ENCODE data around the gene OPCML.

Gene OPCML

DNA sequence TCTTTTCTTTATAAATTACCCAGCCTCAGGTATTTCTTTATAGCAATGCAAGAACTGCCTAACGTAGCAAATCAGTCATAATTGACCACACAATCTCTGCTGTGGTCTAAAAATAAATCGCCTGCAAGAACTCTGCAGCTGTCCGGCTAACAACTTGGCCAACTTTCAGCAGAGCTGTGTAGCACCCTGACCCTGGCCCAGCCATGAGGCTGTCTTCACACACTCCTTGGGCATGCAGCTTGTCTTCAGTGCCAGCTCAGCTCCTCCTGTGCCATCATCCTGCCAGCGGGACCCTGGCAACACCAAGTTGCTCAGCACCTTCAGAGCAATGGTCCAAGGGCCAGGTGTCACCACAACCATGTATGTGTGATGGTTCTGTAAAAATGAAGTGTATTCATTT, 355.6 kb downstream of the OPCML start:
- DNase-seq (ENCODE audit: low spot score): no peak
- TF ChIP-seq, protein P1, sequence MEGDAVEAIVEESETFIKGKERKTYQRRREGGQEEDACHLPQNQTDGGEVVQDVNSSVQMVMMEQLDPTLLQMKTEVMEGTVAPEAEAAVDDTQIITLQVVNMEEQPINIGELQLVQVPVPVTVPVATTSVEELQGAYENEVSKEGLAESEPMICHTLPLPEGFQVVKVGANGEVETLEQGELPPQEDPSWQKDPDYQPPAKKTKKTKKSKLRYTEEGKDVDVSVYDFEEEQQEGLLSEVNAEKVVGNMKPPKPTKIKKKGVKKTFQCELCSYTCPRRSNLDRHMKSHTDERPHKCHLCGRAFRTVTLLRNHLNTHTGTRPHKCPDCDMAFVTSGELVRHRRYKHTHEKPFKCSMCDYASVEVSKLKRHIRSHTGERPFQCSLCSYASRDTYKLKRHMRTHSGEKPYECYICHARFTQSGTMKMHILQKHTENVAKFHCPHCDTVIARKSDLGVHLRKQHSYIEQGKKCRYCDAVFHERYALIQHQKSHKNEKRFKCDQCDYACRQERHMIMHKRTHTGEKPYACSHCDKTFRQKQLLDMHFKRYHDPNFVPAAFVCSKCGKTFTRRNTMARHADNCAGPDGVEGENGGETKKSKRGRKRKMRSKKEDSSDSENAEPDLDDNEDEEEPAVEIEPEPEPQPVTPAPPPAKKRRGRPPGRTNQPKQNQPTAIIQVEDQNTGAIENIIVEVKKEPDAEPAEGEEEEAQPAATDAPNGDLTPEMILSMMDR (IDR thresholded peaks at IDR 0.05; ENCODE audit: extremely low read depth, missing control alignments): no peak

DNA sequence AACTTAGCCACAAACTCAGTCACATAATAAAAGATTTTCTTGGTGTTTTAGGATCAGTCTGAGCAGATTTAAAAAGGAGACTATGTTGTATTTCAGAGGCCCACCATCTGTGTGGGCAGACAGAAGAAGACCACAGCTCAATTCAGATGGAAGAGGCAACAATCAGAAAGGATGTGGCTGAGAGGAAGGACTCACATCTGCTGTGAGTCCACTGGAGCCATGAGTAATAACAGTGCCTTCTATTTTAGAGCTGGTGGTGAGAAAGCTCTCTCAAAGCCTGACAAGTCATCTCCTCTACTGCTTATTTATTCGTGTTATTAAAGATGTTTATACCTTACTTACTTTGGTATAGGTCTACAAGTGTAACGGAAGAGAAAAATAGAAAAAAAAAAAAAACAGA, 357.2 kb downstream of the OPCML start:
- TF ChIP-seq, protein P1 (IDR thresholded peaks at IDR 0.05; ENCODE audit: extremely low read depth, missing control alignments): no peak
- no peak for DNase-seq (ENCODE audit: low spot score)

DNA sequence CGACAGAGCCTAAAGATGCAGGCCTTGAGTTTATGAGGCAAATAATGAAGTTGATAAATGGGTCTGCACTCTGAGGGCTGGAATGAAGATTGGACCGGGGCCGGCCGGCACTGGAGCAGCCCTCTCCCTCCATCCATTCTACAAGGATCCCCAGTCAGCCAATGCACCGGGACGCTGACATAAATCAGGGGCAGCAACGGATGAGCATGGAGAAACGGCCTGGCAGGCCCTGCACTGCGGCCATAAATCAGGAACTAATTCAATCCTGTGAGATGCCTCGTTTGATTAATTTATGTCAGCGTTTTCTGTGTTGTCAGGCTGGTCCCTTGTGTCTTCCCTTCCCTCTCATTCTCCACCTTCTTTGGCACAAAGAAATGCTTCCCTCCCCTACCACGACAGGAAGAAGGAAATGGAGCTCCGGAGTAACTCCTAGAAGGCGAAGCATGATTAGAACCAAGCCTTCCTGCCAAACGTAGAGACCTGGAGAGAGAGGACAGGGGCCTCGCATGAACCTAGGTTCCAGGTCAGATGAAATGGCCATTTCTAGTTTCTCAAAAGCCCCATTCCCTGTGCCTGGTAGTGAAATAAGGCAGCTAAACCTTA, 358.4 kb downstream of the OPCML start:
- no peak for DNase-seq (ENCODE audit: low spot score)
- TF ChIP-seq, protein P1 (IDR thresholded peaks at IDR 0.05; ENCODE audit: extremely low read depth, missing control alignments): no peak

DNA sequence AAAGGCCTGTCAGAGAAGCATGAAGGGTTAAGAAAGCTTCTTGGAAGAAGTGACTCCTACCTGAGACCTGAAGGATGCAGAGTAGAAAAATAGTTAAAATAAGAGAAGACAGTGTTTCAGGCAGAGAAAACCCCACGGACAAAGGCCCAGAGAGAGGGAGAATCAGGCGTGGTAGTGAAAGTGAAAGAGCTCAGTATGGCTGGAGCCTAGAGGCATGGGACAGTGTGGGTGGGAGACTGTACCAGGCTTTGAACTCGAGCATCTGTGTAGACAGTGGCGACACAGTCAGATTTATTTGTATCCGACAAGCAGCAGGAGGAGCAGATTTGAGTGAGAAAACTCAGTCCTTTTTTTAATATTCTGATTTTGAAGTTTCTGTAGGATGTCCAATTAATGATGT, 360.0 kb downstream of the OPCML start:
- TF ChIP-seq, protein P1 (IDR thresholded peaks at IDR 0.05; ENCODE audit: extremely low read depth, missing control alignments): no peak
- DNase-seq (ENCODE audit: low spot score): no peak

DNA sequence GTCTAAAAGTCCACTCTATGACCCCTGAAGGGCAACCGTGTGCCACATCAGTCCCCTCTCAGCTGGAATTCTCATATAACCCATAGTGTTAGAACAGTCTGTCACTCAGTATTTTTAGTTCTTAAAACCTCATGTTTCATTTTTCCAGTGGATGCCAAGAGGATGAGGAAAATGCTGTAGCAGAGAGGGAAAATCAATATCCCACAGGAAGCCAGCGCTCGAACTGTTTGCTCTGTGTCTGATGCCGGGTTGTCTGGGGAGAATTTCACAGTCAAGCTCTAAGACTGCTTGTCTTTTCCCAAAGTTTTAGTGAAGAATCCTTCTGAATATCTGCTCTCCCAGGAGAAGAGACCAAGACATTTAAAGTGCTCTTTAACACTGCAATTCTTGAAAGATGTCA, 360.9 kb downstream of the OPCML start:
- no peak for DNase-seq (ENCODE audit: low spot score)
- TF ChIP-seq, protein P1 (IDR thresholded peaks at IDR 0.05; ENCODE audit: extremely low read depth, missing control alignments): no peak

DNA sequence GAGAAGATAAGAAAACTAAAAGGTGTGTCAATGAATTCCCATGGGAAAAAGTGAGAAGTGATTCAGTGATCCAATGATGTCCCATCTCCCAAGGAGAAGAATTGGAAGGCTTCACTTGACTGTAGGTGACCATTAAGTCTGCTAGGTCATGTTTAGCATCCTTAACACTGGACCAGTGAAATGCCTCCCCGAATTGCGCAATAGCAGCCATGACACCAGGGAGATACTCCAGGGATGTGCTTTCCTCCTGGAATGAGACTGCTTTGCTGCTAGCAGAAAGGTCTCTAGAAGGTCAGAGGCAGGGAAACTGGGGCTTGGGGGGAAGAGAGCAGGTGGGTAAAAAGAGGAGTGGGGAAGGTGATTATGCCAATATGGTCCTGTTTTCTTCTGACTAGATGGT, 364.3 kb downstream of the OPCML start:
- TF ChIP-seq, protein P1 (IDR thresholded peaks at IDR 0.05; ENCODE audit: extremely low read depth, missing control alignments): no peak
- DNase-seq (ENCODE audit: low spot score): no peak

DNA sequence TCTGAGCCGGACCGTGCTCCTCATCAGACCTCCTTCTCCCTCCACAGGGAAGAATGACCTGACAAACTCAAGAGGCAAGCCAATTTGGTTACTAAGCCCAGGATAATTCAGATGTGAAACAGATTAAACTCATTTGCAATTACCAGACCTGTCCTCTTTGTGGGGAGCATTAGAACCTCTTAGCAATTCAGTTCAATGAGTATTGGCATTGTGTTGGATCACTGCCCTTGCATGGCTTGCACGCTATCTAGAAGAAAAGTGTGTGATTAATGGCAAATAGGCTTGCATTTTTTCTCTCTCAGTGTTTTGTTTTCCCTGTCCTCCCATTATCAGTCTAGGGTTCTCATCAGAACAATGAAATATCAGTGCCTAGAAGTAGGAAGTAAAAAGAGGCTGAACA, 365.6 kb downstream of the OPCML start:
- TF ChIP-seq, protein P1 (IDR thresholded peaks at IDR 0.05; ENCODE audit: extremely low read depth, missing control alignments): no peak
- no peak for DNase-seq (ENCODE audit: low spot score)
